ENCODE data around the gene AFTPH.

AFTPH gene

GRCh38 chr2:64609942-64610281 is 85.8 kb downstream of the AFTPH start:
- DNase-seq (ENCODE audit: low read depth, low spot score), result no peak

DNA sequence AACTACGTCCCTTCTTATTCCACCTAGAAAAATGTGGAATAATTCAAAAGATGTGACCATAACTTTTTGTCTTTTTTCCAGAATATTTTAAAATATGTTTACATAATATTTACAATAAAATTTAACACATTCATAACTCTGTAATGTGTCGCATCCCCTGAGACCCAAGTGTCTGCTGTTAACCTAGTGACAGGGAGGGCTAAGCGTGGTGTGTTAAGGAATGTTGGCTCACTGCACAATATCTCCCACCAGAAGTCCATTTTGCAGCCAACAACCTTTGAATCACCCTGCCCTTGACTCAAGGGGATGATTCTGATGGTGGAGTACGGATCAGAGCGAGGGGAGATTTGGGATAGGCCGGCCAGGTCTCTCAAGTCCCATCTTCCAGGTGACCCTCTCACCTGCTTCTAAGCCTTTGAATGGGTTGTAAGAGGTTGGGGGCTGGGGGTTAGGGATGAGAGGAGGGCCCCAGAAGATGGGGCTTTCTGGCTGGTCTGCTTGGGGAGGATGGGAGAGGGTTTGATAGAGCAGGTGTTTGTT is 86.3 kb downstream of the AFTPH start:
- DNase-seq (ENCODE audit: low read depth, low spot score), result no peak

GRCh38 chr2:64612575-64613195 is 88.6 kb downstream of the AFTPH start:
- no peak for DNase-seq (ENCODE audit: low read depth, low spot score)

DNA sequence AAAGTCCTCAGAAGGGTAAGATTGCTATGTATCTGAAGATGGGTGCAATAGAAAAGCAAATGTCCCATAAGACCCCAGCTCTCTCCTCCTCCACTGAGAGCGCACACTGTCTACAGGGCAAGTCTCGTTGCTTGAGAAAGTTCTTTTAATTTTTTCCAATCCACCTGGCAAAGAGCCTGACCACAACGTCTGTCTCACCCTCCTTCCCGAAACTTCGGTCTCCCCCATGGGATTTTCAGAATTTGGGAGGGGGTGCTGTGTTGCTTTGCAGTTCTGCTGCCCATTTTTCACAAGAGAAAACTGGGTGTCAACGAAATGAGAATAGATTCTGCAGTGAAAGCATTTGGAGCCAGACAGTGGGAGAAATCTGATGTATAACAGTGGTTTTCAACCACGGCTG is 89.1 kb downstream of the AFTPH start:
- no peak for DNase-seq (ENCODE audit: low read depth, low spot score)

DNA sequence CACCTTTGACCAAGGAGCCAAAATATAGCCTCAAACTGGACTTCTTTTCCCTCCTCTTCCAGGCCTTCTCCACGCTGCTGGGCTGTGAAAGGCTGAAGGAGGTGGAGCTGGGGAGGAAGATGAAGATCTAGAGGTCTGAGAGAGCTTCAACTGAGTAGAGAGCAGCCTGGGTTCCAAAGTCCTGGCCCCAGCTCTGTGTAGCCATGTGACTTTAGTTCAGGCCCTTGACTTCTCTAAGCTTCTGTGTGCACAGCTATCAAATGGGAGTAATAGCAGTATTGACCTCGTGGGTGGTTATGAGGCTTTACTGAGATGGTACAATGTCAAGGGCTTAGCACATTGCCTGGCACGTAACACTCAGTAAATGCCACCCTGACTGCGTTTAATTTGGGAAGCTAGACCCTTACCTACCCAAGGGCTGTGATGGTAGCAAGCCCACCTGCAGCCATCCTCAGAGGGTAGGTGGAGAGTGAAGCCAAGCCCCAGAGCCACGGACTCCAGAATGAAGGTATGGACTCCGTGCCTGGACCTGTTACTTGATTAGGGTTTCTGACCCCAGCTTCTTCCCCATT is 91.2 kb downstream of the AFTPH start:
- no peak for DNase-seq (ENCODE audit: low read depth, low spot score)

GRCh38 chr2:64615844-64616536 is 91.9 kb downstream of the AFTPH start:
- DNase-seq (ENCODE audit: low read depth, low spot score), result no peak

DNA sequence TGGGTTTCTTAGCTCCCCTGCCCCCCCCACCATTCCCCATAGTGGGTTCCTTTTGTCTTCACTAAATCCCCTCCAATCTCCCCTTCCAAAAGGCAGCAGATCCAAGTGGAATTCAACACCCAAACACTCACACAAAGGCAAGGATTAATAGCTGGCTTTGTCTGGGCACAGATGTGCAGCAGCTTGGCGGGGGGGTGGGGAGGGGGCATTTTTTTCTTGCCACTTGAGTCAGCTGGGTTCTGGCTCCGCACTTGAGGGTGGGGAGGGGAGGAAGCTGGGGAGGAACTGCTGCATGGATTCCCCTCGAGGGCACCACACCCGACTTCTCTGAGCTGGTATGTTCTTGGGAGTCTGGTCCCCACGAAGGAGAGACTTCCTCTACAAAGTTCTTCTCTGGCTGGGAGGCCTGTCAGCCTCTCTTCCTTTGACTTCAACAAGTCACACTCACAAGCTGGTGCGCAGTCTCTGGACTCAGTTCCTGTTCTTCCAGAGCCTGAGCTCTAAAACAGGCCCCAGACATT is 93.6 kb downstream of the AFTPH start:
- DNase-seq (ENCODE audit: low read depth, low spot score), result no peak

DNA sequence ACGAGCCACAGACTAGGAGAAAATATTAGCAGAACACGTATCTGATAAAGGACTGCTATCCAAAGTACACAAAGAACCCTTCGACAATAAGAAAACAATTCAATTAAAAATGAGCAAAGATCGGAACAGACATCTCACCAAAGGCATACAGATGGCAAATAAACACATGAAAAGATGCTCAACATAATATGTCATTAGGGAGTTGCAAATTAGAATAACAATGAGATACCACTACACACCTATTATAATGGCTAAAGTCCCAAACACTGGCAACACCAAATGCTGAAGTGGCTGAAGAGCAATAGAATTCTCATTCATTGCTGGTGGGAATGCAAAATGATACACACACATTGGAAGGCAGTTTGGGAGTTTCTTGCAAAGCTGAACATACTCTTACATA is 96.5 kb downstream of the AFTPH start:
- no peak for DNase-seq (ENCODE audit: low read depth, low spot score)

GRCh38 chr2:64622443-64623241 is 98.5 kb downstream of the AFTPH start:
- no peak for DNase-seq (ENCODE audit: low read depth, low spot score)

DNA sequence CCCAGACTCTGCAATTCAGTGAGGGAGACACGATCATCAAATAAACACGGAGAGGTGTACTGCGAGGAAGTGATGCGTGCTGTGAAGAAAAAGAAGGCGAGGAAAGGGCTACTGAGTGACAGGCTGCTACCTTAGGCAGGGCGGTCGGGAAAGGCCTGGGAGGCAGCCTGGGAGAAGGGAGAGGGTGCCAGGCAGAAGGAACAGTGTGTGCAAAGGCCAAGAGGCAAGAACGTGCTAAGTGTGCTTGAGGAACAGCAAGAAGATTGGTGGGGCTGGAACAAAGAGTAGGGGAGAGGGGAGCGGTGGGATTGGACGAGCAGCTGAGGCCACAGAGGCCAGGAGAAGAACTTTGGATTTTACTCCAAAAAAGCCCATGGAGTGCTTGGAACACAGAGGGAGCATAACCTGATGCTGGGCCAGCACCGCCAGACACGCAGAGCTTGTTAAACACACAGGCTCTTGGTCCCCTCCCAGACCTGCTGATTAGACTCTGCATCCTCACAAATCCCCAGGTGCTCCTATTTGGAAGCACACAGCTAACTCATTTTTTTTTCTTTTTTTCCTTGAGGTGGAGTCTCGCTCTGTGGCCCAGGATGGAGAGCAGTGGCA is 99.2 kb downstream of the AFTPH start:
- no peak for DNase-seq (ENCODE audit: low read depth, low spot score)

GRCh38 chr2:64624108-64624610 is 100.0 kb downstream of the AFTPH start:
- DNase-seq (ENCODE audit: low read depth, low spot score), result no peak

DNA sequence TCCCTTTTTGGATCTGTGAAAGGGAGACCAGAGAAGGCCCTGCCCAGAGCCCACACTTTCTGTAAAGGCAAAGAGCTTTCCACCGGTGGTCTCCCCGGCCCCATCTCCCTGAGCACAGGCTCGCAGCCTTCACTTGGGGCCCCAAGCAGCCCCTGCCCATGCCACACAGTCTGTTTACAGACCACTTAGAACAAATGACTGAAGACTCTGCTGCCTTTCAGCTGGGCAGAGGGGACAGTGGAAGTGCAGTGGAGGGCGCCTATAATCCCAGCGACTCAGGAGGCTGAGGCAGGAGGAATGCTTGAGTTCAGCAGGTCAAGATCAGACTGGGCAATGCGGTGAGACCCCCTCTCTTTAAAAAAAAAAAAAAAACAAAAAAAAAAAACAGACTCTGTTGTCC is 100.7 kb downstream of the AFTPH start:
- DNase-seq (ENCODE audit: low read depth, low spot score), result no peak

- DNase-seq (ENCODE audit: low read depth, low spot score), result no peak
Observed at GRCh38 chr2:64625299-64626145, 101.4 kb downstream of the AFTPH start.

- no peak for DNase-seq (ENCODE audit: low read depth, low spot score)
Observed at GRCh38 chr2:64626146-64626809, 102.2 kb downstream of the AFTPH start.

DNA sequence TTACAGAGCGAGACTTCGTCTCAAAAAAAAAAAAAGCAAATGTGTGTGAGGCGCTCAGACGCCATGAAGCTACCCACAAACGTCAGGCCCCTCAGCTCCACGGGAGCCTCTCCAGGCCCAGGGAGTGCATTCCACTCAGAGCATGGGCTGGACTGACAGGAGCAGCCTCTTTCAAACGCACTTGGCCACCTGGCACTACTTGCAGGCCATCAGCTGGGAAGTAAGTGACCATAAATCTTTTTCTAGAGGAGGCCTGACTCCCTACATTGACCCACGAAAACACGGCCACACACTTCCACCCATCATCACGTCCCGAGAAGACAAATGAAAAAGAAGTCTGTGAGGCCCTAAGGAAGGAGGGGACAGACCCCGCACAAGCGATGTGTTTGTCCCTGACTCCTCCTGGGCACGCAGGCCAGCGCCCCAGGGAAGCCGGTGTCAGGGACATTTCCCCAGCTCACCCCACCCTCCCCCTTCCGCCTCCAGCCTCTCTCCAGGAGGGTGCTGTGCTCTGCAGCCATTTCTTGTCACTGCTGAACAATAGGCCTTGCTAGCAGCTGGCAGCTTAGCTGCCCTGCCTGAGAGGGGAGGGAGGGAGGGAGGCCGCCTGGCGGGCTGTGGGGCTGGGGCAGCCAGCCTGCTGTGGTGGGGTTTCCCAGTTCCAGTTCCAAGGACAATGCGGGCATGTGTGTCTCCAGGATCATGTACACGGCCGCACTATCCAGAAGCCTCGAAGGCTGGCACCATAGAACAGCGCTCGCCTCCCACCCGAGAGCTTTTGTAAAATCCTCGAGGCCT is 103.0 kb downstream of the AFTPH start:
- no peak for DNase-seq (ENCODE audit: low read depth, low spot score)

DNA sequence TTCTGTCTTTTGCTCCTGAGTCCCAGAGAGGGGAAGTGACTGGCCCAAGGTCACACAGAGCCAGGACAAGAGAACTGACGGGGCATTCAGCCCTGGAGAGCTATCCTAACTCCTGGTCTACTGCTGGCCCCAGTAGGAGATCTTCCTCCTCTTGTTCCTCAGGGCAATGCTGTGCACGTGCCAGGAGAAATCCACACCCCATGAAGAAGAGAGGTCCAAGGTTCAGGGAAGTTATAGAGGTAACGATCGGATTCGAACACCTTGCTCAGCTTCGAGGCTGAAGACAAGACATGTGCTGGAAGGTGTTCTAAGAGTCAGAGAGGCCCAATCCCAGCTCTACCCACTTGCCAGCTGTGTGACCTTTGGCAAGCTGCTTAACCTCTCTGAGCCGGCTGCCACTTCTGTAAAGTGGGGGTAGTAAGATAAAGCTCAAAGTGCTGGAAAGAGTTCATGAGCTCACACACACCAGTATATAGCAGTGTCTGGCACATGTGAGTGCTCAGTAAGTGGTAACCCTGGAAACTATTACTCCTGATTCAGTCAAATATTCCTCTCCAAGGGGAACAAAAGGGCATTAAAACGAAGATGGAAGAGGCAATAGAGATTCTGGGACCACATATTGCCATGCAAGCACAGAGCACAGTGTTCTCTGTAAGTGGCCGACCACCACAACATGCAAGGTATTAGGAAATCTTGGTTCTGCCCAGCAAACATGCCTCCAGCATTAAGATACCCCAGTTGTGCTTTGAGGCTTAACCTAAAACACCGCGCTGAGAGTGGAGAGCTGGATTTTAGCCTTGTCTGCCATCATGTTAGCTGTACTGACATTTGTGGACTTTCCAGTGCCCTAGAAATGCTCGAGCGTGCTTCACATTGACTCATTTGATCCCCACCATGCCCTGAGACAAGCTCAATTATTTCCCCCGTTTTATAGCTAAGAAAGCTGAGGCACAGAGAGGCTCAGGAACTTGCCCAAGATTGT is 104.0 kb downstream of the AFTPH start:
- DNase-seq (ENCODE audit: low read depth, low spot score), result no peak

GRCh38 chr2:64629329-64629781 is 105.2 kb downstream of the AFTPH start:
- no peak for DNase-seq (ENCODE audit: low read depth, low spot score)

DNA sequence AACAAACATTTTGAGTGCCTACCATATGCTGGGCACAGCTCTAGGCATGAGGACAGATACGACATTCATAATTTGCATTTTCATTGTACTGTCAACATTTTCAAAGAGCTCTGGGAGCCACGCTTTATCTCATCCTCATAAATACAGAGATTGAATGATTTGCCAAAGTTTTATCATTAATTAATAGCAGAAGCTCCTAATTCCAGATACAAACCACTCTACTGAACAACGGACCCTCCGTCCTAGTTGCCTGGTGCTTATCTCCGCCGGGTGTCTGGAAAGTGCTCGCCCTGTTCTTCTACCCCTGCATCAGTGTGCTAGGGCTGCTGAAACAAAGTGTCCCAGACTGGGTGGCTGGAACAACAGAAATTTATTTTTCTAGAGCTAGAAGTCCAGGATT is 105.7 kb downstream of the AFTPH start:
- DNase-seq (ENCODE audit: low read depth, low spot score), result no peak
